ENCODE measurements around the gene SRRM1.

- no peak for TF ChIP-seq CTCF (conservative IDR thresholded peaks at IDR 0.05)
- no peak for TF ChIP-seq EZH2 (IDR thresholded peaks at IDR 0.05; ENCODE audit: low read depth)
Observed at GRCh38 chr1:24659993-24660665, 17.0 kb downstream of the SRRM1 start.
